Memory B cell (primary cell): ENCODE data around the gene NHSL2.
"Not testable (repeated sequence)": the region's sequence is repeated elsewhere in the genome, so short reads cannot be mapped to it uniquely, and the experiment has no call there.

Source experiments
- ATAC-seq: fragments of 150-1000 bp; cut with Tn5 transposase; 2 replicates; pipeline ENCODE4 v1.10.0; 2021; ENCODE audit warnings: low read depth, mild to moderate bottlenecking, moderate library complexity
- DNase-seq, 2 donors: peaks; one replicate each; pipeline ENCODE4 v3.0.0; 2022; ENCODE audit warnings: low spot score in 2 of 2
- H3K27ac Mint-ChIP-seq: one replicate; pipeline ENCODE4 v1.8.0; 2022; ENCODE audit warnings: mild to moderate bottlenecking, moderate library complexity, mixed read lengths
- H3K27me3 Mint-ChIP-seq: one replicate; pipeline ENCODE4 v1.8.0; 2022; ENCODE audit warnings: mixed read lengths
- H3K36me3 Mint-ChIP-seq: one replicate; pipeline ENCODE4 v1.8.0; 2022; ENCODE audit warnings: mild to moderate bottlenecking, mixed read lengths
- H3K4me1 Mint-ChIP-seq: one replicate; pipeline ENCODE4 v1.8.0; 2022; ENCODE audit warnings: mixed read lengths
- H3K4me3 Mint-ChIP-seq: one replicate; pipeline ENCODE4 v1.8.0; 2022; ENCODE audit warnings: mild to moderate bottlenecking, moderate library complexity, mixed read lengths
- H3K9me3 Mint-ChIP-seq: one replicate; pipeline ENCODE4 v1.8.0; 2022; ENCODE audit warnings: mixed read lengths

The NHSL2 gene

GRCh38 chrX:71910643-71910985 lies at the start of gene NHSL2:
TSS of gene NHSL2 (plus strand) at chrX:71910845.
- no peaks in the 10 kb centered on the region for H3K4me1 Mint-ChIP-seq
- DNase-seq (no peak), ATAC-seq (peak; percentile 47)
- H3K36me3 Mint-ChIP-seq, result no peaks in the 10 kb centered on the region
- H3K27me3 Mint-ChIP-seq, result peaks cover 8% of the 10 kb centered on the region
- no peak within 1 kb of the TSS for H3K27ac Mint-ChIP-seq
- peak within 1 kb of the TSS; percentile 67 for H3K4me3 Mint-ChIP-seq
- no peaks in the 10 kb centered on the region for H3K9me3 Mint-ChIP-seq

GRCh38 chrX:71867680-71868079 lies 43.0 kb upstream of the NHSL2 start:
- Mint-ChIP-seq H3K9me3 (no peaks in the 10 kb centered on the region), H3K4me1 (peaks cover 3% of the 10 kb centered on the region), H3K36me3 (no peaks in the 10 kb centered on the region), H3K27me3 (peaks cover 9% of the 10 kb centered on the region), H3K27ac (no peak overlapping the region), H3K4me3 (no peak overlapping the region)
- ATAC-seq, result no peak
- no peak for DNase-seq

DNA sequence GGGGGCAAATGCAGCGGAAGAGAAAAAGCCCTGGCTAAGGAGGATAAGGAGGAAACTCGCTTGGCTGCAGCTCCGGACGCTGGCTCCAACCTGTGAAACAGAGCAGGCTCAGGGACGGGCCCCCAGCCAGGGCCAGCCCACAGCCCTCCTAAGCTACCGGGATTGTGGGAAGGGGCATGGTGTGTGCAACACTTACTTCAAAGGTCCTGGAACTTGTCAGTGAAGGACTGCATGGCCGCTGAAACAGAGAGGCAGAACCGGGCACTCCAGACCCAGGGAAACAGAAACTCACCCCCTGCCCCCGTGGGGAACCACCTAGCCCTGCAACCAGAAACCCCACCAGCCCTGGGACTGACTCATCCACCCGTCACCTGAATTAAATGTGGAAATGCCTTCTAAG lies 41.1 kb upstream of the NHSL2 start:
- H3K27ac Mint-ChIP-seq, H3K36me3 Mint-ChIP-seq, H3K4me1 Mint-ChIP-seq, DNase-seq, H3K9me3 Mint-ChIP-seq, ATAC-seq, H3K27me3 Mint-ChIP-seq, H3K4me3 Mint-ChIP-seq: not testable (repeated sequence)

DNA sequence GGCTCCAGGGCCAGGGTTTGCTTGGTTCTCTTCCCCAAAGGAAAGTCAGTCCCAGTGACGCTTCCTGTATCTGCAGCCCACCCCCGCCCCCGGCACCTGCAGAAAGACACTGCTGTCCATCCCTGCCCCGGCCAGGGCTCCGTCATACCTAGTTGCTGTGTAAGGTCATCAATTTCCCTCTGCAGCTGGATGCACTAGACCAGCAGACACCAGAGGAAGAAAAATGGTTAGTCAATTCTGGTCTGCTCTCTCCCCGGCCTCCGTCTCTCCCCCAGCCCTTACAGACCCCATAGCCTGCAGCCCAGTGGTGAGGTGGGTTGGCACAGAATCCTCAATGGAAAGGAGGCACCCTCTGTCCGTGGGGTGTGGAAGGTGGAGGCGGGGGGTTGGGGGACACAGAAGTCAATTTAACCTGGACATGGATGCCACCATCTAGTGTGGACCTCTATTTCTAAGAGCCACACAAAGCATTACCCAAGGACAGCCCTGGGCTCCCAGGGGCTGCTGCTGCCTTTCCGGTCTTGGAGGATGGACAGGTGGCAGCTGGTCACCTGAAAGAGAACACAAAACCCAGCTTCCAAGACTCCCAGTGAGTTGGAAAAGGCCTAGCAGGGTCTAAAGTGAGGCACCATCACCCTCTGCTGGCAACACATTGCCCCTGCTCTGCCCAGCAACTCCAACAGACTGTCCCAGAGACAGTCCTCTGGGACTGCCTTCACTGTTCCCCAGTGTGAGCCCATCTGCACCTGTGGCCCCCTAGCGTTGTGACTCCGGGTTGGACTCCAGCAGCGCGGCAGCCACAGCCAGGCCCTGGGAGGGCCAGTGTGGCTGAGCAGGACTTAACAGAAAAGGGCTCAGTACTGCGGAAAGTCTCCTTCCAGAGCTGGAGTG lies 40.2 kb upstream of the NHSL2 start:
- no peak overlapping the region for H3K4me3 Mint-ChIP-seq
- DNase-seq (no peak), ATAC-seq (no peak)
- H3K27ac Mint-ChIP-seq, result no peak overlapping the region
- H3K36me3 Mint-ChIP-seq, result no peaks in the 10 kb centered on the region
- H3K4me1 Mint-ChIP-seq, result peaks cover 3% of the 10 kb centered on the region
- H3K9me3 Mint-ChIP-seq, result no peaks in the 10 kb centered on the region
- peaks cover 9% of the 10 kb centered on the region for H3K27me3 Mint-ChIP-seq

DNA sequence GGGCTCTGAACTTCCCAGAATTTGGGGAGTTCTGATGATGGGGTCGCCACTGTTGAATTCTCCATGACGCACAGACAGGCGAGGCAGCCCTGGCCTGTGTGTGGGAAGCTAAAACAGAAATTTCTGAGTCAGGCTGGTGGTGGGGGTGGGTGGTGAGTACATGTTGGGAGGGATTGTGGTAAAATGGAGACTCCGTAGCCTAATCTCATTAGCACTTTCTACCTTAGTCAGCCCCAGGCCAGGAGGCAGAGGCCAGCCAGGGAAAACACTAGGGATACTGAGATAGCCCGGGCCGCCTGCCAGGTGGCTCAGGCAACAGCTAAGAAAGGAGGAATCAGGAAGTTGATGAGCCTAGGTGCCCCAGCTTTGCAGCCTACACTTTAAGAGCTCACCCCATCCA lies 39.3 kb upstream of the NHSL2 start:
- ATAC-seq, result no peak
- no peaks in the 10 kb centered on the region for H3K9me3 Mint-ChIP-seq
- no peak for DNase-seq
- H3K4me3 Mint-ChIP-seq, result no peak overlapping the region
- H3K4me1 Mint-ChIP-seq, result peaks cover 3% of the 10 kb centered on the region
- no peaks in the 10 kb centered on the region for H3K36me3 Mint-ChIP-seq
- H3K27ac Mint-ChIP-seq, result no peak overlapping the region
- peaks cover 9% of the 10 kb centered on the region for H3K27me3 Mint-ChIP-seq

DNA sequence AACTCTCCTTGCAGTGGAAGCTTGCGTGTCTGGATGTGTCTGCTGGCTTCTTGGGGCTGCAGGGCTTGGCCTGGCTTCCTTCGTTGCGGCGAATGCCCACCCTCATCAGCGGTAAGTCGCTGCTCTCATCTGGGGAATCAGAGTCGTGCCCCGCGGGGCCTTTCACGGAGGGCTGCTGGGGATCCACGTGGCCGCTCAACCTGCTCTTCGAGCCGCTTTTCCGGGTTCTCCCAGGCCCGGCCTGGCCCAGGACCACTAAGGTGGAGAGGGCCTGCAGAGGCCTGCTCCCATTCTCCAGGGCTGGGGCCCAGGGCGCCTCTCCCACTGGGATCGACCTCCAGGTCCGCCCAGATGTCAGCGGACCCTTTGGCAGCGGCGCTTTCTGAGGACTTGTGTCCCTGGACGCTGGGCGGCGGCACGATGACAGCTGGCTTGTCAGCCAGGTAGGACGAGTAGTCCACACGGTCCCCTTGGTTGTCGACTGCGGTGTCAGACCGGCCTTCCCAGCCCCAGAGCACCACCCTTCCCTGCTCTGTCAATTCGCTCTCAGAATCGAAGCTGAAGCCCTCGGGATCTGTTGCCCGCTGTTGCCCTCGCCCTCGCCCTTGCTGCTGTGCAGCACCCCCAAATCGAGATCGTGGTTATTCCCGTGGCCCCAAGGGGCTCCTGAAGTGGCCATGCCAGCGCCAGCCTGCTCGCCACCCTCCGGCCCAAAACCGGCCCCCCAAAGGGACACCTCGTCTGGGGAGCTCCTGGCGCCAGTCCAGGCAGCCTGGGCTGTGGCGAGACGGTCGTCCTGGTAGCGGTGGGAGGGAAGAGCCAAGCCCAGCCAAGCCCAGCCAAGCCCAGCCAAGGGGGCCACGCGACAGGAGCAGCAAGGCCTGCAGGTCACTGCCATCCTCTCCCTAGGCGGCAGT lies 37.8 kb upstream of the NHSL2 start:
- H3K36me3 Mint-ChIP-seq, result no peaks in the 10 kb centered on the region
- no peak for DNase-seq
- no peak overlapping the region for H3K4me3 Mint-ChIP-seq
- H3K9me3 Mint-ChIP-seq, result no peaks in the 10 kb centered on the region
- no peak for ATAC-seq
- no peak overlapping the region for H3K27ac Mint-ChIP-seq
- peaks cover 11% of the 10 kb centered on the region for H3K27me3 Mint-ChIP-seq
- H3K4me1 Mint-ChIP-seq, result peaks cover 3% of the 10 kb centered on the region

DNA sequence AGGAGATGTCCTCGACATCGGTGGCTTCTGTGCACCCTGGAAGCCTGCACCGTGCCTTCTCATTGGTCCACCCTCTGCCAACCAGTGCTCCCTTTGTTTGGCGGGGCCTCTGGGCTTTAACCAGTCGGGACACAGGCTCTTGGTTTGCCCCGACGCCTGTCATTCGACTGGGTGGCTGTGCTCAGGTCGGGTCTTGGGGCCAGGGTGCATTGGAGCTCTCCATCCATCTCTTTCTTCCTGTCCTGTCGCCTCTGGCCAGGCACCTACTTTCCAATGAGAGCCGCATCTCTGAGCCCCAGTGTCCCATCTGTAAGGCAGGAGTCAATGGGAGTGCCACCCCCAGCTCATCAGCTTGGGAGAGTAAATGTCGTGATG lies 37.2 kb upstream of the NHSL2 start:
- Mint-ChIP-seq H3K9me3 (no peaks in the 10 kb centered on the region), H3K4me1 (peaks cover 3% of the 10 kb centered on the region), H3K27ac (no peak overlapping the region), H3K36me3 (no peaks in the 10 kb centered on the region), H3K27me3 (peaks cover 9% of the 10 kb centered on the region), H3K4me3 (no peak overlapping the region)
- ATAC-seq, result no peak
- no peak for DNase-seq

DNA sequence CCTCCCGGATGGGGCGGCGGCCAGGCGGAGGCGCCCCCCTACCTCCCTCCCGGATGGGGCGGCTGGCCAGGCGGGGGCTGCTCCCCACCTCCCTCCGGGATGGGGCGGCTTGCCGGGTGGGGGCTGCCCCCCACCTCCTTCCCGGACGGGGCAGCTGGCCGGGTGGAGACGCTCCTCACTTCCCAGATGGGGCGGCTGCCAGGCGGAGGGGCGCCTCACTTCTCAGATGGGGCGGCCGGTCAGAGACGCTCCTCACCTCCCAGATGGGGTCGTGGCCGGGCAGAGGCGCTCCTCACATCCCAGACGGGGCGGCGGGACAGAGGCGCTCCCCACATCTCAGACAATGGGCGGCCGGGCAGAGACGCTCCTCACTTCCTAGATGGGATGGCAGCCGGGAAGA lies 33.8 kb upstream of the NHSL2 start:
- not testable (repeated sequence) for H3K27ac Mint-ChIP-seq, H3K27me3 Mint-ChIP-seq

DNA sequence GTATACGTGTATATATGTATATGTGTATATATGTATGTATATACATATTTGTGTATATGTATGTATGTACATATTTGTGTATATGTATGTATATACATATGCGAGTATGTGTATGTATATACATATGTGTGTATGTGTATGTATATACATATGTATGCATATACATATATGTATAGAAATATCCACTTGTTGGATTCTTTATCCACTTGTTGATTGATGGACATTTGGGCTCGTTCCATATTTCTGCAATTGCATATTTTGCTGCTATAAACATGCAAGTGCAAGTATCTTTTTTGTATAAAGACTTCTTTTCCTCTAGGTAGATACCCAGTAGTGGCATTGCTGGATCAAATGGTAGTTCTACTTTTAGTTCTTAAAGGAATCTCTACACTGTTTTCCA lies 25.5 kb upstream of the NHSL2 start:
- H3K27me3 Mint-ChIP-seq, result no peaks in the 10 kb centered on the region
- DNase-seq (no peak), ATAC-seq (no peak)
- H3K4me1 Mint-ChIP-seq, result no peaks in the 10 kb centered on the region
- no peak overlapping the region for H3K27ac Mint-ChIP-seq
- H3K4me3 Mint-ChIP-seq, result no peak overlapping the region
- peaks cover 3% of the 10 kb centered on the region for H3K9me3 Mint-ChIP-seq
- no peaks in the 10 kb centered on the region for H3K36me3 Mint-ChIP-seq

More for the DNA sequence above, 33.8 kb upstream of the NHSL2 start:
- H3K4me1 Mint-ChIP-seq, H3K36me3 Mint-ChIP-seq, H3K9me3 Mint-ChIP-seq, DNase-seq, ATAC-seq, H3K4me3 Mint-ChIP-seq: not testable (repeated sequence)

DNA sequence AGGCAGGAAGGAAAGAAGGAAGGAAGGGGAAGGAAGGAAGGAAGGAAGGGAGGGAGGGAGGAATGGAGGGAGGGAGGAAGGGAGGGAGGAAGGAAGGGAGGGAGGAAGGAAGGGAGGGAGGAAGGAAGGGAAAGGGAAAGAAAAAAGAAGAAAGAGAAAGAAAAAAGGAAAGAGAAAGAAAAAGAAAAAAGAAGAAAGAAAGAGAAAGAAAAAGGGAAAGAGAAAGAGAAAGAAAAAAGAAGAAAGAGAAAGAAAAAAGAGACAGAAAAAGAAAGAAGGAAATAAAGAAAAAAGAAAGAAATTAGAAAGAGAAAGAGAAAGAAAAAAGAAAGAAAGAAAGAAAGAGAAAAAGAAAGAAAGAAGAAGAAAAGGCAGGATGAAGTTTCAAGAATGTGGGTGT lies 15.0 kb upstream of the NHSL2 start:
- Mint-ChIP-seq H3K27me3 (peaks cover 4% of the 10 kb centered on the region), H3K4me1 (no peaks in the 10 kb centered on the region), H3K36me3 (no peaks in the 10 kb centered on the region), H3K4me3 (no peak overlapping the region), H3K9me3 (peaks cover 3% of the 10 kb centered on the region), H3K27ac (no peak overlapping the region)
- DNase-seq, result no peak
- ATAC-seq, result no peak

DNA sequence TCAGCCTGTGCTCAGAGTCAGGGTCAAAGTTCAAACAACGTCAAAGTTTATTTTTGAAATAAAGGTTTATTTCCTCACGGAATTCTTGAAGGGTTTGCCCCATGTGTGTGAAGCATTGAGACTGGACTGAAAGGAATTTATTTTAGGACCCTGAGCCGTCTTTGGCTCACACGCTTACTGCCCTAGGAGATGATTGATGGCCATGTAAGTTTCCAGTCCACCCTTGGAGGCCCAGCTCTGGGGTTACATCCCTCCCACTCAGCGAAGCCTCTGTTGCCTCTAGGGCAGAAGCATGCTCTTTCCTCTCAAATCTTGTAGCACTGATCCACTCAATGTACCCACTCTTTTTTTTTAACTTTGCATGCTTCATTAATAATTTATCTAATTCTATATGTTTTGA lies 4.5 kb upstream of the NHSL2 start:
- ATAC-seq, result no peak
- Mint-ChIP-seq H3K4me3 (no peak overlapping the region), H3K9me3 (no peaks in the 10 kb centered on the region), H3K4me1 (no peaks in the 10 kb centered on the region), H3K27me3 (peaks cover 10% of the 10 kb centered on the region), H3K27ac (no peak overlapping the region), H3K36me3 (no peaks in the 10 kb centered on the region)
- DNase-seq, result no peak

DNA sequence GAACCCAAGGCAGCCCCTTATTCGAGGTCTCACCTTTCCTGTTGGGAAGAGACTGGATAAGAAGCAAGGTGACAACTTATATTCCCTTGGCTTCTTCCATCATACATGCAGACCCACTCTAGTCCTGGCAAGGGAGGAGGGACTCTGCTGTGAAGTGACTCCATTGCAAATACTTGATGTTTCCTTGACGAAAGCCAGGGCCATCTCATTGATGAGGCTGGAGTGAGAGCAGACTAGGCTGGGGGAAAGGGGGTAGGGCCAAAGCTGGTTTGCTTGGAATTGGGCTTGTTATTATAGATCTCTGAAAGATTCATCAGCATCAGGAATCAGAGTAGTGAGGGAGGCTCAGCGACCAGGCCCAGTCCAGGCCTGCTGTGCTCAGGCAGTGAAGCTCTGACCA lies 2.3 kb upstream of the NHSL2 start:
- Mint-ChIP-seq H3K4me1 (no peaks in the 10 kb centered on the region), H3K27ac (no peak overlapping the region), H3K36me3 (no peaks in the 10 kb centered on the region), H3K4me3 (no peak overlapping the region), H3K27me3 (peaks cover 9% of the 10 kb centered on the region), H3K9me3 (no peaks in the 10 kb centered on the region)
- DNase-seq, result no peak
- no peak for ATAC-seq

GRCh38 chrX:71909956-71910355 lies 689 bp upstream of the NHSL2 start:
- Mint-ChIP-seq H3K27ac (no peak overlapping the region), H3K4me3 (no peak overlapping the region), H3K27me3 (peaks cover 9% of the 10 kb centered on the region), H3K4me1 (no peaks in the 10 kb centered on the region), H3K9me3 (no peaks in the 10 kb centered on the region), H3K36me3 (no peaks in the 10 kb centered on the region)
- DNase-seq (no peak), ATAC-seq (no peak)

DNA sequence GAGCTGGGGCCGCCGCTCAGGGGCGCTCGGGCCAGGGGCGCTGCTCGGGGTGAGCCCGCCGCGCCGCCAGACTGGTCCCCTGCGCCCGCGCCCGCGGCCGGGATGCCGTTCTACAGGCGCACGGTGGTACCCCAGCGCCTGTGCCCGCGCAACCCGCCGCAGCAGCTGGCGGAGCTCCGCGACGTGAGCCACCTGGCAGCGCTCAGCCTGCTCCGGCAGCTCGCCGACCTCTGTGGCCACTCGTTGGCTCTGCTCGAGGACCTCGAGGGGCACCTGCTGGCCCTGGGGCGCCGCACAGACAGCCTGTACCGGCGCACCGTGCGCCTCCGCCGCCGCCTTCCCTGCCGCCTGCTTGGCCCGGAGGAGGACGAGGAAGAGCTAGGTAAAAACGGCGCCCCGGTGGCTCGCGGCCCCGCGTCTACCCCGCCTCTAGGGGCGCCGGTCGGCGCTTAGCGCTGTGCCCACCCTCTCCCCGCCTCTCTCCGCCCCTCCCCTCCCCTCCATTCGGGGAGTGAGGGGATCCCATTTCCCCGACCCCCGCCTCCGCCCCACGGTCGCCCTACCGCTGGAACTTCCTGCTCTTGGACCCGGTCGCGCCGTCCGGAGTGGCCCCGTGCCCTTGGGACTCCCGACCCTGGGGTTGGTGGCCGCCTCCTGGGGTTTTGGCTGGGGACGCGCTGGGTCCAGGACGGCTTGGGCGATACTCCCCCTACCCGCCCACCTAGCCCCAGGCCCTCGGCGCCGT lies 513 bp downstream of the NHSL2 start:
- peak in 1 of 2 donors; percentile 17 for DNase-seq
- ATAC-seq, result peak; percentile 72
- peak overlapping the region; percentile 61 for H3K4me3 Mint-ChIP-seq
- no peaks in the 10 kb centered on the region for H3K9me3 Mint-ChIP-seq
- H3K27me3 Mint-ChIP-seq, result peaks cover 7% of the 10 kb centered on the region
- no peaks in the 10 kb centered on the region for H3K36me3 Mint-ChIP-seq
- H3K27ac Mint-ChIP-seq, result no peak overlapping the region
- no peaks in the 10 kb centered on the region for H3K4me1 Mint-ChIP-seq
